ENCODE results near the gene PALM3. TPM values are rescaled to one million over a fixed set of nuclear protein-coding genes. Genes with fewer than 3 reads are reported as not detected.

Gene PALM3
- total and polyA plus RNA-seq, 2 donors (not counting 3 experiments of a cell fraction or from before 2014, with no cell fraction given): 0.08 to 0.31 TPM

GRCh38 chr19:14097532-14098151, 35.8 kb upstream of the PALM3 start:
- peaks cover 0 to 17% of the 10 kb centered on the region in 2 experiments for H3K36me3 ChIP-seq (ENCODE audit: control insufficient read depth in 2 of 2, extremely low read depth in 1 of 2, insufficient read depth in 2 of 2, low read length in 2 of 2)
- POLR2A ChIA-PET: no interaction called here

More at GRCh38 chr19:14097532-14098151, 35.8 kb upstream of the PALM3 start:
- CTCF ChIA-PET: no interaction called here
- Histone ChIP-seq H3K27me3 (ENCODE audit: control insufficient read depth in 2 of 2, insufficient read depth in 2 of 2, low read length in 2 of 2) (no peaks in the 10 kb centered on the region), H3K27ac (ENCODE audit: insufficient read depth, low read depth, low read length) (no peak overlapping the region), H4K20me1 (replicated peaks; ENCODE audit: control insufficient read depth, extremely low read depth, insufficient read depth, low read length) (no peaks in the 10 kb centered on the region), H3K4me1 (ENCODE audit: control insufficient read depth, extremely low read depth, insufficient read depth, low read length) (no peaks in the 10 kb centered on the region), H3K9me3 (replicated peaks; ENCODE audit: control insufficient read depth, insufficient read depth, low read length) (peaks cover 3% of the 10 kb centered on the region), H3K9me1 (replicated peaks; ENCODE audit: control insufficient read depth, extremely low read depth, insufficient read depth, low read length) (no peaks in the 10 kb centered on the region), H3K79me2 (ENCODE audit: control insufficient read depth, insufficient read depth, low read length) (no peaks in the 10 kb centered on the region), H3K9ac (replicated peaks; ENCODE audit: extremely low read depth, insufficient read depth, low read length) (no peak overlapping the region), H3K4me3 (replicated peaks in 1 of 3; ENCODE audit: insufficient read depth in 1 of 3, low read depth in 1 of 3, low read length in 3 of 3) (no peak overlapping the region), H2AFZ (ENCODE audit: low read depth, low read length) (no peak overlapping the region), H3K4me2 (ENCODE audit: insufficient read depth, low read length) (no peak overlapping the region)
- no peak for TF ChIP-seq GATA2 (IDR thresholded peaks at IDR 0.05; ENCODE audit: insufficient read depth, insufficient read length, low read depth, low read length)
- TF ChIP-seq, protein P1, sequence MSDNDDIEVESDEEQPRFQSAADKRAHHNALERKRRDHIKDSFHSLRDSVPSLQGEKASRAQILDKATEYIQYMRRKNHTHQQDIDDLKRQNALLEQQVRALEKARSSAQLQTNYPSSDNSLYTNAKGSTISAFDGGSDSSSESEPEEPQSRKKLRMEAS (IDR thresholded peaks at IDR 0.05; ENCODE audit: insufficient read depth, insufficient read length): no peak
- TF ChIP-seq POLR2A (IDR thresholded peaks at IDR 0.05; ENCODE audit: low read depth, low read length): no peak
- TF ChIP-seq, protein P2, sequence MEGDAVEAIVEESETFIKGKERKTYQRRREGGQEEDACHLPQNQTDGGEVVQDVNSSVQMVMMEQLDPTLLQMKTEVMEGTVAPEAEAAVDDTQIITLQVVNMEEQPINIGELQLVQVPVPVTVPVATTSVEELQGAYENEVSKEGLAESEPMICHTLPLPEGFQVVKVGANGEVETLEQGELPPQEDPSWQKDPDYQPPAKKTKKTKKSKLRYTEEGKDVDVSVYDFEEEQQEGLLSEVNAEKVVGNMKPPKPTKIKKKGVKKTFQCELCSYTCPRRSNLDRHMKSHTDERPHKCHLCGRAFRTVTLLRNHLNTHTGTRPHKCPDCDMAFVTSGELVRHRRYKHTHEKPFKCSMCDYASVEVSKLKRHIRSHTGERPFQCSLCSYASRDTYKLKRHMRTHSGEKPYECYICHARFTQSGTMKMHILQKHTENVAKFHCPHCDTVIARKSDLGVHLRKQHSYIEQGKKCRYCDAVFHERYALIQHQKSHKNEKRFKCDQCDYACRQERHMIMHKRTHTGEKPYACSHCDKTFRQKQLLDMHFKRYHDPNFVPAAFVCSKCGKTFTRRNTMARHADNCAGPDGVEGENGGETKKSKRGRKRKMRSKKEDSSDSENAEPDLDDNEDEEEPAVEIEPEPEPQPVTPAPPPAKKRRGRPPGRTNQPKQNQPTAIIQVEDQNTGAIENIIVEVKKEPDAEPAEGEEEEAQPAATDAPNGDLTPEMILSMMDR (IDR thresholded peaks at IDR 0.05; ENCODE audit: extremely low read depth in 1 of 2, insufficient read depth in 1 of 2, low read depth in 1 of 2, low read length in 2 of 2): peak in 1 of 2 donors; percentile 16
- dilution Hi-C loops (cut with MboI; ENCODE audit: extremely low pct_ligation_motif_present, low sequenced_read_pairs): no loop called here
- FAIRE-seq (no peak), DNase-seq (ENCODE audit: low read depth, low spot score) (no peak)
- intact Hi-C loops (cut with micrococcal nuclease): no loop called here
- BruUV-seq (replicated peaks): no TSS peak

All from endothelial cell of umbilical vein (primary cell).